Measurements from ENCODE around the gene DIPK1A.

Gene DIPK1A

GRCh38 chr1:92872719-92873118, 88.5 kb downstream of the DIPK1A start:
- peaks cover 0 to 6% (median 0%) of the 10 kb centered on the region in 3 donors for H3K9me3 ChIP-seq
- H3K27ac ChIP-seq: no peak overlapping the region
- H3K36me3 ChIP-seq: peaks cover 8 to 14% (median 13%) of the 10 kb centered on the region in 3 donors
- H3K4me3 ChIP-seq: no peak overlapping the region
- TF ChIP-seq CTCF (IDR thresholded peaks at IDR 0.05): no peak
- H3K4me1 ChIP-seq: peaks cover 0 to 6% (median 0%) of the 10 kb centered on the region in 4 donors
- no peaks in the 10 kb centered on the region for H3K27me3 ChIP-seq
- intact Hi-C loops (cut with DNase I; ENCODE audit: low total_unique reads): no loop called here
- DNase-seq: no peak

- DNase-seq: no peak
Observed at GRCh38 chr1:92870591-92870990, 90.7 kb downstream of the DIPK1A start.

GRCh38 chr1:92864131-92864530, 97.1 kb downstream of the DIPK1A start:
- H3K36me3 ChIP-seq: no peaks in the 10 kb centered on the region

More at GRCh38 chr1:92870591-92870990, 90.7 kb downstream of the DIPK1A start:
- peaks cover 0 to 6% (median 0%) of the 10 kb centered on the region in 3 donors for H3K9me3 ChIP-seq
- H3K36me3 ChIP-seq: peaks cover 8 to 14% (median 13%) of the 10 kb centered on the region in 3 donors
- no peak for TF ChIP-seq CTCF (IDR thresholded peaks at IDR 0.05)
- no peaks in the 10 kb centered on the region for H3K4me1 ChIP-seq
- intact Hi-C loops (cut with DNase I; ENCODE audit: low total_unique reads): no loop called here
- no peak overlapping the region for H3K4me3 ChIP-seq
- no peak overlapping the region for H3K27ac ChIP-seq
- no peaks in the 10 kb centered on the region for H3K27me3 ChIP-seq

DNA sequence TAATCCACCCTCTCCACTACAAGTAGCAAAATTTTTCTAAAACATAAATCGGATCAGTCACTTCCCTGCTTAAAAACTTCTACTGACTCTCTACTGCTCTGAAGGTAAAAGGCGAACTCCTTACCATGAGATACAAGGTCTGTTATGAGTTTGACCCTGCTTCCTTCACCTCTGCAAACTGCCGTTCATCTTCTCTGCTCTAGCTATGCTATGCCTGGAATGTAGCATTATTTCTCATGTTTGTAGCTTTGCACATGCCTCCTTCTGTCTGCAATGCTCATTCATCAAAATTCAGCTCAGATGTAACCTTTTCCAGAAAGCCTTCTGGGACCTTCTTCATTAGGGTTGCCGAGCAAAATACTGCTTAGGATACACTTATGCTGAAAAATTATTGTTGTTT, 98.7 kb downstream of the DIPK1A start:
- intact Hi-C loops (cut with DNase I; ENCODE audit: low total_unique reads): no loop called here
- TF ChIP-seq CTCF (IDR thresholded peaks at IDR 0.05): no peak
- no peak for DNase-seq

More at GRCh38 chr1:92864131-92864530, 97.1 kb downstream of the DIPK1A start:
- intact Hi-C loops (cut with DNase I; ENCODE audit: low total_unique reads): no loop called here
- H3K9me3 ChIP-seq: no peaks in the 10 kb centered on the region
- no peak for TF ChIP-seq CTCF (IDR thresholded peaks at IDR 0.05)
- peaks cover 0 to 7% (median 0%) of the 10 kb centered on the region in 4 donors for H3K4me1 ChIP-seq
- H3K27ac ChIP-seq: no peak overlapping the region
- H3K4me3 ChIP-seq: no peak overlapping the region
- DNase-seq: no peak
- H3K27me3 ChIP-seq: no peaks in the 10 kb centered on the region

GRCh38 chr1:92859400-92860039, 101.7 kb downstream of the DIPK1A start:
- Histone ChIP-seq H3K27ac (no peak overlapping the region), H3K27me3 (no peaks in the 10 kb centered on the region), H3K36me3 (no peaks in the 10 kb centered on the region), H3K9me3 (no peaks in the 10 kb centered on the region), H3K4me1 (peaks cover 0 to 7% (median 0%) of the 10 kb centered on the region in 4 donors), H3K4me3 (peak overlapping the region in 1 of 2 donors; percentile 34)
- no peak for TF ChIP-seq CTCF (IDR thresholded peaks at IDR 0.05)
- DNase-seq: no peak
- intact Hi-C loops (cut with DNase I; ENCODE audit: low total_unique reads): loop anchor here (2.0 to 10.0 kb wide), 2 partner anchors 105 to 135 kb away; partner anchors contain the start of gene DIPK1A

More for the DNA sequence above, 98.7 kb downstream of the DIPK1A start:
- Histone ChIP-seq H3K9me3 (no peaks in the 10 kb centered on the region), H3K4me3 (no peak overlapping the region), H3K27me3 (no peaks in the 10 kb centered on the region), H3K36me3 (no peaks in the 10 kb centered on the region), H3K4me1 (peaks cover 0 to 7% (median 0%) of the 10 kb centered on the region in 4 donors), H3K27ac (no peak overlapping the region)

Measured in tibial artery (tissue), 4 donors.